ENCODE measurements around the gene SHISA9. TPM values are rescaled to one million over a fixed set of nuclear protein-coding genes. Genes with fewer than 3 reads are reported as not detected.

SHISA9 gene
- total and polyA plus RNA-seq, 2 of the 4 experiments (the other 2 are of a cell fraction), result under 0.01 TPM; not detected in 1

DNA sequence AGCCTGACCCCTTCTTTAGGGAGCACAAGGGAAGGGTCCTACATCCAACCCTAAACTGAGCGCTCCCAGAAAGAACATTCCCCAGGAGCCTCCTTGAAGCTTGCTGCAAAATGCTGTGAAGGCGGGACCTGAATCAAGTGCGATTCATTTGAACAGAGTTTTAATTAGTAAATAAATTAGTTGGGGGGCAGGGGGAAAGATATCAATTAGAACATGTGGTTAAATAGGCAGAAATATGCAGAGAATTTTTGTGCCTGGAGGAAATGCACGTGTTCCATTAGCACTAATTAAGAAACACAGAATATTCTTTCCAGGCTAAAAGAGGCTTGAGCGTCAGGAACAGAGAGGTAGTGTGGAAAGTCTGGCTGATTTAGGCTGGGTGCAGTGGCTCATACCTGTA, 38.5 kb upstream of the SHISA9 start:
- Histone ChIP-seq H3K27me3 (ENCODE audit: control insufficient read depth, insufficient read depth, low read length) (no peaks in the 10 kb centered on the region), H3K18ac (ENCODE audit: low read depth, low read length) (no peak overlapping the region), H3K27ac (ENCODE audit: insufficient read depth, low read length) (no peak overlapping the region), H2BK5ac (ENCODE audit: low read depth, low read length, poor library complexity, severe bottlenecking) (no peak overlapping the region), H2BK15ac (ENCODE audit: low read depth, low read length) (no peak overlapping the region), H4K8ac (ENCODE audit: low read depth in 2 of 2, low read length in 2 of 2) (no peak overlapping the region), H3K4me2 (ENCODE audit: low read depth, low read length) (no peak overlapping the region), H4K20me1 (ENCODE audit: insufficient read depth, low read length) (no peaks in the 10 kb centered on the region), H3K36me3 (ENCODE audit: control insufficient read depth, insufficient read depth, low read length) (no peaks in the 10 kb centered on the region), H2BK120ac (ENCODE audit: low read depth, low read length) (no peak overlapping the region), H3K14ac (replicated peaks; ENCODE audit: low read depth, low read length) (no peak overlapping the region), H4K91ac (ENCODE audit: insufficient read depth, low read depth, low read length) (no peak overlapping the region), H3K4me3 (ENCODE audit: insufficient read depth, low read depth, low read length) (no peak overlapping the region), H3K79me1 (ENCODE audit: low read depth in 1 of 2, low read length in 2 of 2) (no peaks in the 10 kb centered on the region), H4K5ac (ENCODE audit: low read depth, low read length) (no peak overlapping the region), H3K9me3 (ENCODE audit: control insufficient read depth, insufficient read depth, low read length) (peaks cover 9% of the 10 kb centered on the region), H3K9ac (ENCODE audit: low read depth, low read length) (no peak overlapping the region), H3K4ac (ENCODE audit: low read depth, low read length) (no peak overlapping the region), H3K23ac (ENCODE audit: low read depth, low read length) (no peak overlapping the region), H3K4me1 (ENCODE audit: control insufficient read depth, insufficient read depth, low read length) (no peaks in the 10 kb centered on the region), H2AK5ac (ENCODE audit: low read depth, low read length) (no peak overlapping the region), H3K9me1 (ENCODE audit: insufficient read depth, low read length) (no peaks in the 10 kb centered on the region), H3K56ac (ENCODE audit: extremely low read depth, insufficient read depth, low read length) (no peak overlapping the region), H2AFZ (replicated peaks; ENCODE audit: low read length, poor library complexity) (no peak overlapping the region), H2AK9ac (replicated peaks; ENCODE audit: low read depth, low read length, poor library complexity) (no peak overlapping the region), H2BK20ac (ENCODE audit: low read depth, low read length) (no peak overlapping the region)
- POLR2A ChIA-PET (ENCODE audit: unreplicated experiment), result no interaction called here
- in situ Hi-C loops (cut with MboI; ENCODE audit: low sequenced_read_pairs), result no loop called here
- WGBS, 2 experiments (ENCODE audit: extremely low coverage in 2 of 2, insufficient read length in 1 of 2), result no CpG with 5 or more reads among the region's 5 CpGs
- no peak for ATAC-seq (ENCODE audit: low read depth)
- CTCF ChIA-PET, result no interaction called here
- dilution Hi-C loops (cut with HindIII; ENCODE audit: low sequenced_read_pairs, unreplicated experiment), result no loop called here
- no TSS peak for BruUV-seq (replicated peaks)
- intact Hi-C loops (cut with micrococcal nuclease), result no loop called here
- no peak for DNase-seq
- TF ChIP-seq USF2 (IDR thresholded peaks at IDR 0.05; ENCODE audit: low read depth, low read length) (no peak), MAZ (IDR thresholded peaks at IDR 0.05; ENCODE audit: borderline replicate concordance, low read depth, low read length) (no peak), RCOR1 (IDR thresholded peaks at IDR 0.05; ENCODE audit: insufficient replicate concordance, low read length) (no peak), MXI1 (IDR thresholded peaks at IDR 0.05; ENCODE audit: borderline replicate concordance, low read depth, low read length) (no peak), SMC3 (IDR thresholded peaks at IDR 0.05; ENCODE audit: low read depth, low read length) (no peak), ELK1 (IDR thresholded peaks at IDR 0.05; ENCODE audit: borderline replicate concordance, low read depth, low read length) (no peak), RAD21 (IDR thresholded peaks at IDR 0.05; ENCODE audit: low read length) (no peak), CEBPB (IDR thresholded peaks at IDR 0.05; ENCODE audit: low read depth, low read length) (no peak), BHLHE40 (IDR thresholded peaks at IDR 0.05; ENCODE audit: low read depth, low read length) (no peak), FOS (IDR thresholded peaks at IDR 0.05; ENCODE audit: low read depth, low read length) (no peak), NFE2L2 (IDR thresholded peaks at IDR 0.05; ENCODE audit: low read depth, low read length) (no peak), MAFK (IDR thresholded peaks at IDR 0.05; ENCODE audit: low read depth, low read length) (no peak), CHD1 (IDR thresholded peaks at IDR 0.05; ENCODE audit: low read depth, low read length) (no peak), RFX5 (IDR thresholded peaks at IDR 0.05; ENCODE audit: low read depth, low read length) (no peak), POLR2A (IDR thresholded peaks at IDR 0.05; ENCODE audit: low read depth, low read length) (no peak)
- TF ChIP-seq, protein P1, sequence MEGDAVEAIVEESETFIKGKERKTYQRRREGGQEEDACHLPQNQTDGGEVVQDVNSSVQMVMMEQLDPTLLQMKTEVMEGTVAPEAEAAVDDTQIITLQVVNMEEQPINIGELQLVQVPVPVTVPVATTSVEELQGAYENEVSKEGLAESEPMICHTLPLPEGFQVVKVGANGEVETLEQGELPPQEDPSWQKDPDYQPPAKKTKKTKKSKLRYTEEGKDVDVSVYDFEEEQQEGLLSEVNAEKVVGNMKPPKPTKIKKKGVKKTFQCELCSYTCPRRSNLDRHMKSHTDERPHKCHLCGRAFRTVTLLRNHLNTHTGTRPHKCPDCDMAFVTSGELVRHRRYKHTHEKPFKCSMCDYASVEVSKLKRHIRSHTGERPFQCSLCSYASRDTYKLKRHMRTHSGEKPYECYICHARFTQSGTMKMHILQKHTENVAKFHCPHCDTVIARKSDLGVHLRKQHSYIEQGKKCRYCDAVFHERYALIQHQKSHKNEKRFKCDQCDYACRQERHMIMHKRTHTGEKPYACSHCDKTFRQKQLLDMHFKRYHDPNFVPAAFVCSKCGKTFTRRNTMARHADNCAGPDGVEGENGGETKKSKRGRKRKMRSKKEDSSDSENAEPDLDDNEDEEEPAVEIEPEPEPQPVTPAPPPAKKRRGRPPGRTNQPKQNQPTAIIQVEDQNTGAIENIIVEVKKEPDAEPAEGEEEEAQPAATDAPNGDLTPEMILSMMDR (conservative IDR thresholded peaks at IDR 0.05; ENCODE audit: low read depth, low read length), result no peak
